Fibroblast of mammary gland (primary cell): ENCODE measurements around the gene RADIL.

Experiments used
- DNase-seq: peaks from one replicate; pipeline ENCODE4 v3.0.0-alpha.2; 2010; ENCODE audit warnings: low read depth
- H3K4me3 ChIP-seq: 2 replicates; pipeline ENCODE4 v1.5.1; 2011; ENCODE audit warnings: low read depth, mild to moderate bottlenecking, low read length, moderate library complexity; ENCODE audit not compliant: control insufficient read depth
- CTCF ChIP-seq: conservative IDR thresholded peaks from 2 replicates; pipeline ENCODE4 v1.5.1; 2011; ENCODE audit warnings: low read depth, low read length, inconsistent platforms; ENCODE audit not compliant: control insufficient read depth, insufficient read depth

Gene RADIL

GRCh38 chr7:4822677-4823076, 60.8 kb downstream of the RADIL start:
- no peak overlapping the region for H3K4me3 ChIP-seq
- DNase-seq = no peak
- no peak for TF ChIP-seq CTCF

- TF ChIP-seq CTCF = no peak
- H3K4me3 ChIP-seq = no peak overlapping the region
- DNase-seq = no peak
Observed at GRCh38 chr7:4820967-4821471, 62.5 kb downstream of the RADIL start.

GRCh38 chr7:4820405-4820966, 63.0 kb downstream of the RADIL start:
- H3K4me3 ChIP-seq = no peak overlapping the region
- no peak for DNase-seq
- no peak for TF ChIP-seq CTCF

GRCh38 chr7:4819560-4820404, 63.7 kb downstream of the RADIL start:
- no peak for DNase-seq
- TF ChIP-seq CTCF = no peak
- no peak overlapping the region for H3K4me3 ChIP-seq

GRCh38 chr7:4818000-4818794, 65.3 kb downstream of the RADIL start:
- TF ChIP-seq CTCF = no peak
- no peak for DNase-seq

GRCh38 chr7:4817178-4817901, 66.2 kb downstream of the RADIL start:
- no peak overlapping the region for H3K4me3 ChIP-seq
- no peak for TF ChIP-seq CTCF
- DNase-seq = no peak

More at GRCh38 chr7:4818000-4818794, 65.3 kb downstream of the RADIL start:
- no peak overlapping the region for H3K4me3 ChIP-seq
